Raji (cell line): ENCODE results near the gene TPGS2.

Experiments used
- POLR2A ChIP-seq: IDR thresholded peaks from 2 replicates; pipeline ENCODE4 v1.6.1; 2011; ENCODE audit warnings: low read depth, low read length, control low read depth; ENCODE audit not compliant: insufficient read depth

The TPGS2 gene

GRCh38 chr18:36769611-36770314, 59.0 kb downstream of the TPGS2 start:
- TF ChIP-seq POLR2A = no peak

GRCh38 chr18:36769172-36769571, 59.6 kb downstream of the TPGS2 start:
- no peak for TF ChIP-seq POLR2A

GRCh38 chr18:36766836-36767235, 62.0 kb downstream of the TPGS2 start:
- TF ChIP-seq POLR2A = no peak

- no peak for TF ChIP-seq POLR2A
Measured at GRCh38 chr18:36762074-36762473, 66.7 kb downstream of the TPGS2 start.

GRCh38 chr18:36761186-36761698, 67.6 kb downstream of the TPGS2 start:
- TF ChIP-seq POLR2A = no peak

GRCh38 chr18:36760598-36760997, 68.2 kb downstream of the TPGS2 start:
- TF ChIP-seq POLR2A = no peak

- no peak for TF ChIP-seq POLR2A
Measured at GRCh38 chr18:36759167-36759776, 69.5 kb downstream of the TPGS2 start.

- TF ChIP-seq POLR2A = no peak
Measured at GRCh38 chr18:36758623-36759022, 70.2 kb downstream of the TPGS2 start.

GRCh38 chr18:36757991-36758390, 70.8 kb downstream of the TPGS2 start:
- no peak for TF ChIP-seq POLR2A

- no peak for TF ChIP-seq POLR2A
Measured at GRCh38 chr18:36757081-36757480, 71.7 kb downstream of the TPGS2 start.

- no peak for TF ChIP-seq POLR2A
Measured at GRCh38 chr18:36756242-36756641, 72.6 kb downstream of the TPGS2 start.

- no peak for TF ChIP-seq POLR2A
Measured at GRCh38 chr18:36752929-36753865, 75.6 kb downstream of the TPGS2 start.

- no peak for TF ChIP-seq POLR2A
Measured at GRCh38 chr18:36745219-36745975, 83.4 kb downstream of the TPGS2 start.

GRCh38 chr18:36744261-36744876, 84.4 kb downstream of the TPGS2 start:
- no peak for TF ChIP-seq POLR2A
